Measurements from ENCODE around the gene MIOS.

Gene MIOS

DNA sequence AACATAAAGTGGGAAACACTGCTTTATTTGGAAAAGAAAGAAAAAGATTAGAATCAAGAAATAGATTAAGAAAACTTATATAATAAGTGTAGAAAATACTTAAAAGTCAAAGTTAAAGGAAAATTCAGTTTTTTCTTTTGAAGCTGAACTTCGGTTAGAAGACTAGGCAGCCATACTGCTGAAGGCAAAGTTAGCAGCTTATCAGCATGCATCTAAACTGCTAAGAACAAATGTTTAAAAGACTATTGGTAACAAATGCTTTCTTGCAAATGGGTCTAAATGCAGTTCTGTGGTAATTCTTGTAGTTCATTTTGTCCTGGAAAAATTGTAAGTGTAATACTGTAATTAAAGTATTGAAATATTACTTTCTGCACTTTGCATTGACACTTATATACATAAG is 18.0 kb downstream of the MIOS start:
- DNase-seq: no peak

GRCh38 chr7:7585241-7585928 is 18.7 kb downstream of the MIOS start:
- DNase-seq: no peak

DNA sequence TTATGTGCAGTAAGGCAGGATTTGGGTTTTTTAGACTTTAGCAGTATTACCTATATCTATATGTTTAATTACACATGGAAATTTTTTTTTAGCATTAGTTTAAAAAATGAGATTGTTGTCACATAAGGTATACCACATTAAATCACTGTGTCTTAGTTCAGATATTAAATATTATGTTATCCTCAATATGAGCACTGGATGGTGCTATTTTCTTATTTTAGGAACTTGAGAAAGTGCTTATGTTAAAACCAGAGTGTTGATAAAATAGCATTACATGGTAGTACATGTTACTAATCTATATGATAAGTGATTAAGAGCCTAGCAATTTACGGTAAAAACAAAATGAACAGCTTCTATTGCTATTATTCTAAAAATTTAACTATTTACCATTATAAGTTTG is 28.8 kb downstream of the MIOS start:
- DNase-seq: peak; percentile 10

DNA sequence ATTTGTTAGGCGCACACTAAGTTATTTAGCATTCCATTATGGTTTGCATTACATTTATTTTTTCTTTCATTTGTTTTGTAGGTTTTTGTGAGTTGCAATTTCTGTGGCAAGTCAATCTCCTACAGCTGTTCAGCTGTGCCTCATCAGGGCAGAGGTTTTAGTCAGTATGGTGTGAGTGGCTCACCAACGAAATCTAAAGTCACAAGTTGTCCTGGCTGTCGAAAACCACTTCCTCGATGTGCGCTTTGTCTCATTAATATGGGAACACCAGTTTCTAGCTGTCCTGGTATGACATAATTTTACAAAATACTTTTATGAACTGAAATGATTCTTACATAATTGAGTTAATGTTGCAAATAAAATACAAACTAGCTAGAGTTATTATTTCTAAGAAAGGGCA is 29.5 kb downstream of the MIOS start:
- no peak for DNase-seq

DNA sequence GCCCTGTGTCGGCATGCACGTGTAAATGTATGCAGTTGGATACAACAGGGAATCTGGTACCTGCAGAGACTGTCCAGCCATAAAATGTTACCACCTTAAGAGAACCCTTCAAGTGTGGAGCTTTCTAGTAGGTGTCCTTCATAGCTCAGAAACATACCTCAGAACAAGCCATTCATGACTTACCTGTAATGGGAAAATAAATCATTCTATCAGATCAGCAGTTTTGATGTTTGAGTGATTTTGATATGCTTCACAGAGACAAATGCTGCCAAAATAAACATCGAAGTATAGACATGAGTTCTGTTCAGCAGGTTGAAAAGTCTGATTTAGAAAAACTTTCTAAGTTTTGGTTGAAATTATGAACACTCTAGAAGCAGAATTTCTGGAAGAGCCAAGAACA is 40.3 kb downstream of the MIOS start:
- no peak for DNase-seq

GRCh38 chr7:7609330-7609729 is 42.6 kb downstream of the MIOS start:
- no peak for DNase-seq

DNA sequence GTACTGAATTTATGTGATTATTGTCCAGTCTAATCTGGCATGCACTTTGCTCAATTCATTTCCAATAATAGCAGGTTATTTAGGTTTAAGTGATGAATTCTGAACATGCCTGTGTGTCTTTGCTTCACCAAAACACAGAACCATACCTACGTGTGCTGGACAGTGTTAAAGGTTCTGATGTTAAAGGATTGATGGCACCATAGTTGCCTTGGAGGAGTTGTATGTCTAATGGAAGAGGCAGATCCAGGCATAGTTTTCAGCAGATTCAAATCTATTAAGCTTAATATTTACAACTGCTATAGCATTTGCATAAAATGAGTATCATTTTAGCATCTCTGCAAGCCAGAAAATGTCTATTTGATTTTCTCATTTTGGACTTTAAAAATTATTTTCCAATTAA is 45.8 kb downstream of the MIOS start:
- DNase-seq: no peak

GRCh38 chr7:7613210-7613609 is 46.5 kb downstream of the MIOS start:
- DNase-seq: no peak

DNA sequence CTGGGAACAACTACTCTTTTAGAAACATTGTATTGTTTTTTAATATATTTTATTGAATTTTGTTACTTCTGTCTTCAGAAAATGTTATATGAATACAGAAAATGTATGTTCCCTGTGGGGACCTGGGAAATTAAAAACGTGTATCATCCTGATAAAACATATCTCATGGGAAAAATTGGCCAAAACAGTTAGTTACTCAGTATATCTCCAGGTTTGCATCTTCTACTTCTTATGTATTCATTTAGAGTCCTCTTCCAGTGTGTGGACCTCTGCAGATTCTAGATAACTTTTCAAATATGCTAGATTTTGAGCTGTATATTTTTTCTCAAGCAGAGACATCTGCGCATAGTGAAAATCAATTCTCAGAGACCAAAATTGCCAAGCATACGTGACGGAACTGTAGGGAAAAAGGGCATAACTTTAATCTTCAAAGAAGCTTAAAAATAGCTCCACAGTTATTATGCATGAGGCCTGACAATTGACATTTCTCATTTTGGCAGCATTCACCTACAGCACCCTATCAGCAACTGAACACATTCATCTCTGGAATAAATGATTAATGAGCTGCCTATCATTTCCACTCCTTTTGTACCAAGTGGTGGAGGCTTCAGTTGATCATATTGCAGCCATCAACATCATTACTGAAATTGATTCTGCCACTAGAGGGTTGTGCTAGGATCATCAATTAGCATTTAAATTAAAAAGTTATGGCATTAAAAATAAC is 47.5 kb downstream of the MIOS start:
- no peak for DNase-seq

GRCh38 chr7:7617550-7617949 is 50.9 kb downstream of the MIOS start:
- no peak for DNase-seq

DNA sequence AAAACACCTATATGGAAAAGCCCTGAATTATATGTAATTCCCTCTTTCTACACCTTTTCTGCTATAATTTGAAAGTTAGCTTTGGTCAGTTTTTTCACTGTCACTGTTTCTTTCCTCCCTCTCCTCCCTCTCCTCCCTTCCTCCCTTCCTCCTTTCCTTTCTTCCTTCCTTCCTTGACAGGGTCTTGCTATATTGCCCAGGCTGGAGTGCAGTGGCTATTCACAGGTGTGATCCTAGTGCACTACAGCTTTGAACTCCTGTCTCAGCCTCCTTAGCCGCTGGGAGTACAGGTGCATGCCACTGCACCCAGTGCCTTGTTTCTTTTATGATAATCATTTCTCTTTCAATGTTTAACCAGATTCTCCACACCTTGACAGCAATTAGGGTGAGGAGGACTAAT is 51.7 kb downstream of the MIOS start:
- no peak for DNase-seq

DNA sequence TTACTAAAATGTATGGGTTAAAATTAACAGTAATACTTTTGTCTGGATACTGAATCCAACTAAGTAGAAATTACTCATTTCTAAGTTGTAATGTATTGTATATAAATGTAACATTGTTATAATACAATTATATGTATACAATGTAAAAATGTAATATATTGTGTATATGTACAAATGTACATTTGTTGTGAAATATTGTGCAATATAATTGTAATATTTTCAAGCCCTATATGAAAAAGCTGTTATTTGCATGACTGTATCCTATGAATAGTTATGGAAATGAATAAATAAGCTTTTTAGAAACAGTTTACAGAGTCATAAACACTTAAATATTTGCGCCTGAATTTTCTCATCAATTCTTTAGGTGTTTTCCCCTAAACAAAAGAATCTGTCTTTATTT is 53.6 kb downstream of the MIOS start:
- no peak for DNase-seq

- DNase-seq: no peak
Measured at GRCh38 chr7:7620644-7621210, 54.0 kb downstream of the MIOS start.

- no peak for DNase-seq
Measured at GRCh38 chr7:7628476-7628875, 61.8 kb downstream of the MIOS start.

GRCh38 chr7:7630626-7631329 is 64.1 kb downstream of the MIOS start:
- no peak for DNase-seq

DNA sequence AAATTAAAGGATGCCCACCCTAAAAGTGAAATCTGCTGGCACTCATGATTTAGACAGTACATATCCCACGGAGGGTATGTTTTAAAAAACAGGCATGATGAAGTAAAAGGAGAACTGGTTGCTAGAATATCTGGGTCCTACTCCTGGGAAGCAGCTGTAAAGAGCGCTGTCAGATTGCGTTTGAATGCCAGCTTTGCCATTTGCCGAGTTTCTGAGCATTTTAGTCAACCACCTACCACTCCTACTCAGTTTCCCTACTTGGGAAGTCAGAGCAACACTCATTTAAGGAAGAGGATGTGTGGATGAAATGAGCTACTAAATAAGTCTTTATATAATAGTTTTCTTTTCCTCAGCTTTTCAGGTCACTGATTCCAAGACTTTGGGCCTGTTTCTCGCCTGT is 72.7 kb downstream of the MIOS start:
- DNase-seq: no peak

GRCh38 chr7:7639847-7640220 is 73.2 kb downstream of the MIOS start:
- DNase-seq: no peak

DNA sequence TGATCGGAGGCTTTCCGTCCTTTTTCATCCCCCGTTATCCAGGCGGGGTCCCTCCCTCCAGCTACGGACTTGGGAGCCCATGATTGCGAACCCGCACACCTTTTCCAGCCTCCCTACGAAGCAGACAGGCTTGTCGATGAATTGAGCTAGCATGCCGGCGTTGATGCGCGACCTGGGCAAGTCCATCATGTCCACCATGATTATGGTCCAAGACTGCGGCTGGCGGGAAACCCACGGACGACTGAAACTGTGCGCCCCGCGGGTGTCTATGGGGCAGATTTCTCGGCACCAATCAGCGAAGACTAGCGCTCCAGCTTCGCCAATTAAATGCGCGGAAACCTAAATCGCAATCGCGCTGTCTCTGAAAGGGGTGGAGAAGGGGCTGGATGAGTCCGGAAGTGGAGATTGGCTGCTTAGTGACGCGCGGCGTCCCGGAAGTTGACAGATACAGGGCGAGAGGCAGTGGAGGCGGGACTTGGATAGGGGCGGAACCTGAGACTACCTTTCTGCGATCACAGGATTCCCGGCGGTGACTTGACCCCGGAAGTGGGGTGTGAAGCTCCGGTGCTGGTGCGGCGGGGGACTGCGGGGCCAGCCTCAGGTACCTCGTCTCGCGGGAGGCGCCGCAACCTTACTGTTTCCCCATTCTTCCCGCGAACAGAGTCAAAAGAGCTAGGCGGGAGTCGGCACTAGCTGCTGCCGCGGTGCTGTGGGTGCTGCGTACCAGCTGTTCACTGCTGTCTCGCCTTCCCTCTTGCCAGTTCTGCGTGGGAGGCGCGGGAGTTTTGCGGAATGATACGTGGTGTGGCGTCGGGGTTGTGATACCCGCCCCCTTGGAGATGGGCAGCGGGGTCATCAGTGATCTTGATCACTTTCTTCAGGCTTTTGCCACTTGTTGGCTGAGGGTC is 73.8 kb downstream of the MIOS start, which contains the start of gene UMAD1:
Gene UMAD1, plus strand, starts transcription at position 532 of the 908 bp plus-strand sequence. CDS start 32,620 bp downstream, outside the sequence.
- peak; percentile 99 for DNase-seq

GRCh38 chr7:7641129-7641663 is 74.5 kb downstream of the MIOS start:
- DNase-seq: no peak

GRCh38 chr7:7642081-7642480 is 75.4 kb downstream of the MIOS start:
- DNase-seq: no peak

- DNase-seq: no peak
Measured at GRCh38 chr7:7647495-7648036, 80.9 kb downstream of the MIOS start.

DNA sequence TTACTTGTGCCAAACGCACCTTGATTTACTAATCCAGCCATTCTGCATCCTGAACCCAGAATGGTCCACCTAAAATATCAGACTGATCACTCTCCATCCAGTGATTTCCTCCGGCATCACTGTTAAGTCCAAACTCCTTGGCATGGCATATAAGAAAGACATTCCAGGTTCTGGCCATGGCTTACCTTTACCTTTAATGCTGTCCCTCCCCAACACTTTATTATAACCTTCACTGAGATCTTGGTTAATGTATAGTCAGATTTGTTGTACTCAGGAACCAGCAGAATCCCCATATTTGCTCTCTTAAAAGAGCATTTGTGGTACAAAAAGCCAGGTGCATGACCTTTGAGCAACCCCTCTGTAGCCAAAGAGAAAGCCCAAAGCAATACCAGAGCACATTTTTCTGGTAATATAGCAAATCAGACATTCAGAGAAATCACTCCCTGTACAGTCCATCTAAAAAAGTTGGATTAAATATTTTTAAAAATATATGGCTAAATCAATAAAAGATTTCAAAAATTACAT is 84.1 kb downstream of the MIOS start:
- DNase-seq: no peak

All from NCI-H2029 (cell line).